ENCODE data around the gene PCDHA1. TPM values are rescaled to one million over a fixed set of nuclear protein-coding genes. Genes with fewer than 3 reads are reported as not detected.

Gene PCDHA1
- polyA plus RNA-seq, 1 experiment, result 0.12 TPM

DNA sequence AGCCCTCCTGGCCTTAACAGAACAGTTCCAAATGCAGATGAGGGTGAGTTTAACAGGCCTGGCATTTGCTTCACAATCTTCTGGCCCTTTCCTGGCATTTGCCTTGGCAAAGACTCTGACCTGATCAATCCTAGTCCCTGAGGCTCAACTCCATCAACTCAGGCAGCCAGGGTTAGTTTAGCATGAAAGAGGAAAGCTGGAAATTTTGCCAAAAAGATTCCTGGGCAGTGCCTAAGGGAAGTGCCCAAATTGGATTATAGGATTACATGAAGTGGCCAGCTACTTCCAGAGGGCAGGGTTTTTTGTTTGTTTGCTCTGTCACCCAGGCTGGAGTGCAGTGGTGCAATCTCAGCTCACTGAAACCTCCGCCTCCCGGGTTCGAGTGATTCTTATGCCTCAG is 217.1 kb downstream of the PCDHA1 start:
- Histone ChIP-seq H3K27me3 (ENCODE audit: control insufficient read depth, insufficient read depth, low read length) (no peaks in the 10 kb centered on the region), H3K36me3 (ENCODE audit: control insufficient read depth, insufficient read depth, low read length) (no peaks in the 10 kb centered on the region), H3K4me3 (ENCODE audit: low read depth, low read length) (no peak overlapping the region)
- ChIA-PET POLR2A (no interaction called here), CTCF (no interaction called here)
- DNase-seq (ENCODE audit: low read depth), result no peak
- no peak for TF ChIP-seq CTCF (IDR thresholded peaks at IDR 0.05; ENCODE audit: insufficient read depth, low read depth, low read length)

- Histone ChIP-seq H3K27me3 (ENCODE audit: control insufficient read depth, insufficient read depth, low read length) (no peaks in the 10 kb centered on the region), H3K4me3 (ENCODE audit: low read depth, low read length) (no peak overlapping the region), H3K36me3 (ENCODE audit: control insufficient read depth, insufficient read depth, low read length) (no peaks in the 10 kb centered on the region)
- ChIA-PET POLR2A (no interaction called here), CTCF (no interaction called here)
- no peak for TF ChIP-seq CTCF (IDR thresholded peaks at IDR 0.05; ENCODE audit: insufficient read depth, low read depth, low read length)
- DNase-seq (ENCODE audit: low read depth), result no peak
Observed at GRCh38 chr5:141003791-141004611, 218.1 kb downstream of the PCDHA1 start.

DNA sequence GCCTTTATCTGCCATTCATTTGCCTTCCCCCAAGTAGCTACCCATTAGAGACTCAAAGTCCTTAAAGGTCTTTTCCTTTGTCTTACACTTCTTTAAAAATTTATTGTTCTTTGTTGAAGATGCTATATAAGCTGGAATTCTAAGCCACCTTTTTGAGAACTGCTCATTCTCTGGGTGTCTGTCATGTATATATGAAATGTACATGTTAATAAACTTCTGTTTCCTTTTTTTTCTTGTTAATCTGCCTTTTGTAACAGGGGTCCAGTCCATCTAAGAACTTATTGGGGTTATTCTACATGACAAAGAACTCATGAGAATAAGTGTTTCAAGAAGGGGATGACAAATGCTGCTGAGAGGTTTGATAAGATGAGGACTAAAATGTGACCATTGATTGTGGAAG is 221.9 kb downstream of the PCDHA1 start:
- Histone ChIP-seq H3K4me3 (ENCODE audit: low read depth, low read length) (no peak overlapping the region), H3K36me3 (ENCODE audit: control insufficient read depth, insufficient read depth, low read length) (no peaks in the 10 kb centered on the region), H3K27me3 (ENCODE audit: control insufficient read depth, insufficient read depth, low read length) (no peaks in the 10 kb centered on the region)
- CTCF ChIA-PET, result no interaction called here
- no peak for DNase-seq (ENCODE audit: low read depth)
- no peak for TF ChIP-seq CTCF (IDR thresholded peaks at IDR 0.05; ENCODE audit: insufficient read depth, low read depth, low read length)
- POLR2A ChIA-PET, result no interaction called here

- H3K27me3 ChIP-seq (ENCODE audit: control insufficient read depth, insufficient read depth, low read length), result no peaks in the 10 kb centered on the region
- H3K36me3 ChIP-seq (ENCODE audit: control insufficient read depth, insufficient read depth, low read length), result no peaks in the 10 kb centered on the region
- CTCF ChIA-PET, result no interaction called here
- POLR2A ChIA-PET, result no interaction called here
- DNase-seq (ENCODE audit: low read depth), result no peak
- H3K4me3 ChIP-seq (ENCODE audit: low read depth, low read length), result no peak overlapping the region
- TF ChIP-seq CTCF (IDR thresholded peaks at IDR 0.05; ENCODE audit: insufficient read depth, low read depth, low read length), result no peak
Observed at GRCh38 chr5:141010047-141010793, 224.3 kb downstream of the PCDHA1 start.

DNA sequence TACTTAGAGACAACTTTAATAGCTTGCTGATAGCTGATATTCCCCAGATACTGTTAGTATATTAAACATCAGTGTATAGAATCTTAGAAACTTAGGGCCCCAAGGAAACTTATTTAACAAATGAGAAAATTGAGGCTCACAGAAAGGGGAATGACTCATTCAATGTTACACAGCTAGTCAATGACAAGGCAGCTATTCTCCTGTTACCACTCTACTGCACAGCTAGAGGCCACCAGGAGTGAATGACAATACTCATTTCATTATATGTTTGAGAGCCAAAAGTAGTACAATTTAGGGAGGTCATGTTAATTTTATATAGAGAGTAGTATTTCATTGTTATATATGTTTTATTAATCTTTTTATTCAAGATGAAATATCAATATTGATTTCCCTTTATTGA is 232.0 kb downstream of the PCDHA1 start:
- CTCF ChIA-PET, result no interaction called here
- Histone ChIP-seq H3K4me3 (ENCODE audit: low read depth, low read length) (no peak overlapping the region), H3K36me3 (ENCODE audit: control insufficient read depth, insufficient read depth, low read length) (no peaks in the 10 kb centered on the region), H3K27me3 (ENCODE audit: control insufficient read depth, insufficient read depth, low read length) (no peaks in the 10 kb centered on the region)
- POLR2A ChIA-PET, result no interaction called here
- no peak for DNase-seq (ENCODE audit: low read depth)
- no peak for TF ChIP-seq CTCF (IDR thresholded peaks at IDR 0.05; ENCODE audit: insufficient read depth, low read depth, low read length)

All from BJ (cell line).